ENCODE results near the gene HK2. TPM values are rescaled to one million over a fixed set of nuclear protein-coding genes. Genes with fewer than 3 reads are reported as not detected.

HK2 gene
- polyA plus RNA-seq, 2 of the 4 experiments (the other 2 are of a cell fraction) = 0.37 to 1.2 TPM

DNA sequence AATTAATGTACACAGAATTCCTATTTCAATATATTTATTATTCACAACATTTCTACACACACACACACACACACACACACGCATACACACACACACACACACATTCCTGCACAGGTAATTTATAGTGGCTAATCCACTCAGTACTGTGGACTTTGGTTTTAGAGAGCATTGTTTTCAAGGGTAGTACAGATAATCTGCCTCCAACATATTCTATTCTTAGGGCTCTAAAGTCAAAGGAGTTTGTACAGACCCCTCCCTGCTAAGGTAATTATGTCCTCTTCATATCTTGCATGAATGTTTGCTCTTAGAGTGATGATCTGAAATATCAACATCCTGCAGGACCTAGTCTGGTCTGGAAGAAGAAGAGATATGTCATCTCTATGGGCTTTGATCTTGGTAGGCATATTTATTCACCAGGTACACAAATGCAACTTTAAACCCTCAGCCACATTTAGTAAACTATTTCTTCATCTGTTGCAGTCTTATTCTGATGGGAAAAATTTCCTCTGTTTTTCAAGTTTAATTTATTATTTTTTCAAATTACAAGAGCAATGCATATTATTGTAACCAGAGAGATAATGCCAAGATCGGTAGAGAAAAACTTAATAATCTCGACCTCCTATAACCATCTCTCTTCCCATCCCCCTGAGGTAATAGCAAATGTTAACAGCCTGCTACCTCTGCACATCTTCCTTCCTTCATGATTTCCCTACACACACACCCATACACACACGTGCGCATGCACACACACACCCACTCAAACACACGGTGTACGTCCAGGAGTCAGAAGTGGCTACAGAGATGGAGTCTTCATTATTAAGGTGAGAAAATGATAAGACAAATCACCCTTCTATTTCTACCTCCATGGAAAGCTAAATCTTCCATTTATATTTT, 106.2 kb downstream of the HK2 start:
- no peak for DNase-seq (ENCODE audit: low read depth in 1 of 2, low spot score in 1 of 2)

DNA sequence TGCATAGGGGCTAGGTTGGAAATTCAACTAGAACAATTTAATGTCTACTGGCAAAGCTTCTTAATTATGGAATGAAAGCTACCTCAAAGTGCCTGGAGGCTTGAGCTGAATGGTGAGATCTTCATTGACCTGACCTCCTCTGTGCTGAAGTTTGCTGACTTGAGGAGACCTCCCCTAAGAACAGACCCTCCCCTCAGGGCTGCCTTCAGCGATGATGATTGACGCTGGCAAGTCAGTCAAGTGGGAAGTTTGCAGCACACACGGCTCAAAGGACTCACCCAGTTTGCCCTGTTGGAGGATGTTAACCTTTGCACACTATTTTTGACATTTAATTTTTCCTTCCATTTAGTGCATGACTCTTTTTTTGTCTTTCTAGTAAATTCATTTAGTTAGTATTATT, 107.4 kb downstream of the HK2 start:
- ChIA-PET POLR2A (no interaction called here), CTCF (interaction anchor here (0.9 to 1.8 kb wide), 2 partner anchors 21 to 259 kb away, joined by 3 to 6 read pairs; no protein-coding TSS in a partner anchor)
- Histone ChIP-seq H3K27ac (no peak overlapping the region), H3K4me1 (peaks cover 22% of the 10 kb centered on the region), H3K9me3 (no peaks in the 10 kb centered on the region), H3K4me3 (no peak overlapping the region), H3K4me2 (no peak overlapping the region)
- TF ChIP-seq EP300 (IDR thresholded peaks at IDR 0.05) (no peak), JUN (IDR thresholded peaks at IDR 0.05) (no peak), MYC (IDR thresholded peaks at IDR 0.05; ENCODE audit: borderline replicate concordance, low read length) (no peak)
- TF ChIP-seq, protein P1, sequence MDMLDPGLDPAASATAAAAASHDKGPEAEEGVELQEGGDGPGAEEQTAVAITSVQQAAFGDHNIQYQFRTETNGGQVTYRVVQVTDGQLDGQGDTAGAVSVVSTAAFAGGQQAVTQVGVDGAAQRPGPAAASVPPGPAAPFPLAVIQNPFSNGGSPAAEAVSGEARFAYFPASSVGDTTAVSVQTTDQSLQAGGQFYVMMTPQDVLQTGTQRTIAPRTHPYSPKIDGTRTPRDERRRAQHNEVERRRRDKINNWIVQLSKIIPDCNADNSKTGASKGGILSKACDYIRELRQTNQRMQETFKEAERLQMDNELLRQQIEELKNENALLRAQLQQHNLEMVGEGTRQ (IDR thresholded peaks at IDR 0.05) = no peak
- 95% methylated on average over 3 of the region's 3 CpGs for WGBS (ENCODE audit: missing lambda C conversion rate)
- FAIRE-seq (no peak), DNase-seq (ENCODE audit: low read depth in 1 of 2, low spot score in 1 of 2) (no peak), ATAC-seq (no peak)

More for the DNA sequence above, 106.2 kb downstream of the HK2 start:
- Histone ChIP-seq H3K4me2 (no peak overlapping the region), H3K27ac (no peak overlapping the region), H3K4me1 (peaks cover 33% of the 10 kb centered on the region), H3K9me3 (no peaks in the 10 kb centered on the region), H3K4me3 (no peak overlapping the region)
- FAIRE-seq (no peak), ATAC-seq (no peak)
- TF ChIP-seq, protein P2, sequence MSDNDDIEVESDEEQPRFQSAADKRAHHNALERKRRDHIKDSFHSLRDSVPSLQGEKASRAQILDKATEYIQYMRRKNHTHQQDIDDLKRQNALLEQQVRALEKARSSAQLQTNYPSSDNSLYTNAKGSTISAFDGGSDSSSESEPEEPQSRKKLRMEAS (IDR thresholded peaks at IDR 0.05) = no peak
- TF ChIP-seq ZFP36 (IDR thresholded peaks at IDR 0.05; ENCODE audit: borderline replicate concordance, partially characterized antibody) (no peak), TFCP2L1 (CRISPR knock-in tag; IDR thresholded peaks at IDR 0.05) (no peak), NFE2L2 (conservative IDR thresholded peaks at IDR 0.05; ENCODE audit: low read length) (no peak), HOXB13 (CRISPR knock-in tag; IDR thresholded peaks at IDR 0.05; ENCODE audit: low read depth) (no peak), EP300 (IDR thresholded peaks at IDR 0.05) (no peak), FOXS1 (CRISPR knock-in tag; IDR thresholded peaks at IDR 0.05) (no peak), KDM5A (IDR thresholded peaks at IDR 0.05) (no peak), EHF (CRISPR knock-in tag; IDR thresholded peaks at IDR 0.05) (no peak), CEBPB (IDR thresholded peaks at IDR 0.05) (no peak), MYC (IDR thresholded peaks at IDR 0.05; ENCODE audit: borderline replicate concordance, low read length) (no peak), CHD4 (IDR thresholded peaks at IDR 0.05; ENCODE audit: borderline replicate concordance) (no peak), HDAC2 (IDR thresholded peaks at IDR 0.05) (no peak), CHD2 (IDR thresholded peaks at IDR 0.05; ENCODE audit: low read length, partially characterized antibody) (no peak)
- TF ChIP-seq, protein P3, sequence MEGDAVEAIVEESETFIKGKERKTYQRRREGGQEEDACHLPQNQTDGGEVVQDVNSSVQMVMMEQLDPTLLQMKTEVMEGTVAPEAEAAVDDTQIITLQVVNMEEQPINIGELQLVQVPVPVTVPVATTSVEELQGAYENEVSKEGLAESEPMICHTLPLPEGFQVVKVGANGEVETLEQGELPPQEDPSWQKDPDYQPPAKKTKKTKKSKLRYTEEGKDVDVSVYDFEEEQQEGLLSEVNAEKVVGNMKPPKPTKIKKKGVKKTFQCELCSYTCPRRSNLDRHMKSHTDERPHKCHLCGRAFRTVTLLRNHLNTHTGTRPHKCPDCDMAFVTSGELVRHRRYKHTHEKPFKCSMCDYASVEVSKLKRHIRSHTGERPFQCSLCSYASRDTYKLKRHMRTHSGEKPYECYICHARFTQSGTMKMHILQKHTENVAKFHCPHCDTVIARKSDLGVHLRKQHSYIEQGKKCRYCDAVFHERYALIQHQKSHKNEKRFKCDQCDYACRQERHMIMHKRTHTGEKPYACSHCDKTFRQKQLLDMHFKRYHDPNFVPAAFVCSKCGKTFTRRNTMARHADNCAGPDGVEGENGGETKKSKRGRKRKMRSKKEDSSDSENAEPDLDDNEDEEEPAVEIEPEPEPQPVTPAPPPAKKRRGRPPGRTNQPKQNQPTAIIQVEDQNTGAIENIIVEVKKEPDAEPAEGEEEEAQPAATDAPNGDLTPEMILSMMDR (IDR thresholded peaks at IDR 0.05) = no peak
- TF ChIP-seq, protein P4, sequence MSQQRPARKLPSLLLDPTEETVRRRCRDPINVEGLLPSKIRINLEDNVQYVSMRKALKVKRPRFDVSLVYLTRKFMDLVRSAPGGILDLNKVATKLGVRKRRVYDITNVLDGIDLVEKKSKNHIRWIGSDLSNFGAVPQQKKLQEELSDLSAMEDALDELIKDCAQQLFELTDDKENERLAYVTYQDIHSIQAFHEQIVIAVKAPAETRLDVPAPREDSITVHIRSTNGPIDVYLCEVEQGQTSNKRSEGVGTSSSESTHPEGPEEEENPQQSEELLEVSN (IDR thresholded peaks at IDR 0.05; ENCODE audit: borderline replicate concordance, low read depth) = no peak
- TF ChIP-seq, protein P5, sequence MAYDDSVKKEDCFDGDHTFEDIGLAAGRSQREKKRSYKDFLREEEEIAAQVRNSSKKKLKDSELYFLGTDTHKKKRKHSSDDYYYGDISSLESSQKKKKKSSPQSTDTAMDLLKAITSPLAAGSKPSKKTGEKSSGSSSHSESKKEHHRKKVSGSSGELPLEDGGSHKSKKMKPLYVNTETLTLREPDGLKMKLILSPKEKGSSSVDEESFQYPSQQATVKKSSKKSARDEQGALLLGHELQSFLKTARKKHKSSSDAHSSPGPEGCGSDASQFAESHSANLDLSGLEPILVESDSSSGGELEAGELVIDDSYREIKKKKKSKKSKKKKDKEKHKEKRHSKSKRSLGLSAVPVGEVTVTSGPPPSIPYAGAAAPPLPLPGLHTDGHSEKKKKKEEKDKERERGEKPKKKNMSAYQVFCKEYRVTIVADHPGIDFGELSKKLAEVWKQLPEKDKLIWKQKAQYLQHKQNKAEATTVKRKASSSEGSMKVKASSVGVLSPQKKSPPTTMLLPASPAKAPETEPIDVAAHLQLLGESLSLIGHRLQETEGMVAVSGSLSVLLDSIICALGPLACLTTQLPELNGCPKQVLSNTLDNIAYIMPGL (CRISPR knock-in tag; IDR thresholded peaks at IDR 0.05; ENCODE audit: borderline replicate concordance) = no peak
- TF ChIP-seq, protein P6, sequence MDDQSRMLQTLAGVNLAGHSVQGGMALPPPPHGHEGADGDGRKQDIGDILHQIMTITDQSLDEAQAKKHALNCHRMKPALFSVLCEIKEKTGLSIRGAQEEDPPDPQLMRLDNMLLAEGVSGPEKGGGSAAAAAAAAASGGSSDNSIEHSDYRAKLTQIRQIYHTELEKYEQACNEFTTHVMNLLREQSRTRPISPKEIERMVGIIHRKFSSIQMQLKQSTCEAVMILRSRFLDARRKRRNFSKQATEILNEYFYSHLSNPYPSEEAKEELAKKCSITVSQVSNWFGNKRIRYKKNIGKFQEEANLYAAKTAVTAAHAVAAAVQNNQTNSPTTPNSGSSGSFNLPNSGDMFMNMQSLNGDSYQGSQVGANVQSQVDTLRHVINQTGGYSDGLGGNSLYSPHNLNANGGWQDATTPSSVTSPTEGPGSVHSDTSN (IDR thresholded peaks at IDR 0.05) = no peak
- CTCF ChIA-PET = interaction anchor here (1.8 kb wide), 1 partner anchor 20 kb away, joined by 6 read pairs; no protein-coding TSS in a partner anchor
- POLR2A ChIA-PET = no interaction called here
- WGBS (ENCODE audit: missing lambda C conversion rate) = 79% methylated on average over 7 of the region's 7 CpGs

Data from A549 (cell line).